Measurements from ENCODE around the gene ZBTB7C. TPM values are rescaled to one million over a fixed set of nuclear protein-coding genes. Genes with fewer than 3 reads are reported as not detected.

ZBTB7C gene
- total RNA-seq, 1 experiment from 2014 or later, result 0.32 TPM

DNA sequence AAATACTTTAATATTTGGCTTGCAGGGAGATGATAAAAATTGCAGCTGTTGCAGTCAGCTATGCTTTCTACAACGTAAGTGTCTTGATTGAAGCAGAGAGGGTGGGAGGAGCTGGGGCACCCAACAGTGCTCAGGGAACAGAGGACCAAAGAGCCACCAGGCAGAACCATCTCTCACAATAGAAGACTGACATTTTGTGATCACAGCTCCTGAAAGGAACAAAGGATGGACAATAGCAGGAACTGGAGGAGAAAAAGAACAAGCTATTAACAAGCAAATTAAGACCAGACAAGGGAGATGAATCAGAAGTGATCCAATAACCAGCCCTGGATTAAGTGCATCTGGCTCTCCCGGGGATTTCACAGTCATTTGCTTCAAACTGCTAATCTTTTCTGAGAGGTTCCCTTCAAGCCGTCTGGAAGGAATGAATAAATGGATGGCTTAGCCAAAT is 413.1 kb downstream of the ZBTB7C start:
- intact Hi-C loops (cut with micrococcal nuclease; ENCODE audit: unreplicated experiment), result no loop called here
- H3K4me3 ChIP-seq (ENCODE audit: low read depth, low read length, poor library complexity, severe bottlenecking), result no peak overlapping the region
- ChIA-PET CTCF (interaction anchor here (0.6 to 0.7 kb wide), 2 partner anchors 24 to 126 kb away, joined by 3 to 7 read pairs; no protein-coding TSS in a partner anchor), POLR2A (ENCODE audit: low non-redundant PET) (no interaction called here)
- BruUV-seq (replicated peaks), result no TSS peak
- no peak for TF ChIP-seq EZH2 (IDR thresholded peaks at IDR 0.05; ENCODE audit: borderline replicate concordance, low read depth, low read length, poor library complexity, severe bottlenecking)
- TF ChIP-seq, protein P1, sequence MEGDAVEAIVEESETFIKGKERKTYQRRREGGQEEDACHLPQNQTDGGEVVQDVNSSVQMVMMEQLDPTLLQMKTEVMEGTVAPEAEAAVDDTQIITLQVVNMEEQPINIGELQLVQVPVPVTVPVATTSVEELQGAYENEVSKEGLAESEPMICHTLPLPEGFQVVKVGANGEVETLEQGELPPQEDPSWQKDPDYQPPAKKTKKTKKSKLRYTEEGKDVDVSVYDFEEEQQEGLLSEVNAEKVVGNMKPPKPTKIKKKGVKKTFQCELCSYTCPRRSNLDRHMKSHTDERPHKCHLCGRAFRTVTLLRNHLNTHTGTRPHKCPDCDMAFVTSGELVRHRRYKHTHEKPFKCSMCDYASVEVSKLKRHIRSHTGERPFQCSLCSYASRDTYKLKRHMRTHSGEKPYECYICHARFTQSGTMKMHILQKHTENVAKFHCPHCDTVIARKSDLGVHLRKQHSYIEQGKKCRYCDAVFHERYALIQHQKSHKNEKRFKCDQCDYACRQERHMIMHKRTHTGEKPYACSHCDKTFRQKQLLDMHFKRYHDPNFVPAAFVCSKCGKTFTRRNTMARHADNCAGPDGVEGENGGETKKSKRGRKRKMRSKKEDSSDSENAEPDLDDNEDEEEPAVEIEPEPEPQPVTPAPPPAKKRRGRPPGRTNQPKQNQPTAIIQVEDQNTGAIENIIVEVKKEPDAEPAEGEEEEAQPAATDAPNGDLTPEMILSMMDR (conservative IDR thresholded peaks at IDR 0.05; ENCODE audit: low read depth, low read length), result no peak
- no peak overlapping the region for H3K27ac ChIP-seq (ENCODE audit: low read depth, low read length, poor library complexity, severe bottlenecking)
- H3K9me3 ChIP-seq (ENCODE audit: low read depth, low read length, poor library complexity, severe bottlenecking), result peaks cover 8% of the 10 kb centered on the region
- peaks cover 14% of the 10 kb centered on the region for H3K4me1 ChIP-seq (ENCODE audit: insufficient read depth, low read length, poor library complexity, severe bottlenecking)
- DNase-seq (ENCODE audit: low spot score), result peak; percentile 86
- H3K36me3 ChIP-seq (ENCODE audit: insufficient read depth, low read length, poor library complexity, severe bottlenecking), result no peaks in the 10 kb centered on the region
- H3K27me3 ChIP-seq (replicated peaks; ENCODE audit: insufficient read depth, low read depth, low read length, poor library complexity), result peaks cover 5% of the 10 kb centered on the region

DNA sequence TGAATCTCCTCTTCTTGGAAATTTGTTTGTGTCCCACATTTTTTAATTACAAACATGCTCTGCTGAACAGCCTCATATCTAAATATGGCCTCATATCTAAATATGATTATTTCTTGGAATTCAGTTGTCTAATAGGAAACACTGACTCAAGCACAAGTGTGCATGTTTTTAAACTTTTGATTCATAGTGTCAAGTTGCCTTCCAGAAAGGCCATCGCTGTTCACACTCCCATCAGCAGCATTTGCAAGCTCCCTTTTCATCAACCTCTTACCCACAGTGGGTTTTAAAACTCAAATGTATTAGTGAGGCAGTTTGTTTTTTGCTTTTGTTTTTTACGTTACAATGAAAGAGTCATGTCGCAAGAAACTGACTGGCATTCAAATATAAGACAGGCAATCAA is 413.5 kb downstream of the ZBTB7C start:
- H3K4me1 ChIP-seq (ENCODE audit: insufficient read depth, low read length, poor library complexity, severe bottlenecking), result peaks cover 14% of the 10 kb centered on the region
- intact Hi-C loops (cut with micrococcal nuclease; ENCODE audit: unreplicated experiment), result no loop called here
- H3K36me3 ChIP-seq (ENCODE audit: insufficient read depth, low read length, poor library complexity, severe bottlenecking), result no peaks in the 10 kb centered on the region
- peaks cover 5% of the 10 kb centered on the region for H3K27me3 ChIP-seq (replicated peaks; ENCODE audit: insufficient read depth, low read depth, low read length, poor library complexity)
- peaks cover 8% of the 10 kb centered on the region for H3K9me3 ChIP-seq (ENCODE audit: low read depth, low read length, poor library complexity, severe bottlenecking)
- no peak for DNase-seq (ENCODE audit: low spot score)
- no peak for TF ChIP-seq EZH2 (IDR thresholded peaks at IDR 0.05; ENCODE audit: borderline replicate concordance, low read depth, low read length, poor library complexity, severe bottlenecking)
- TF ChIP-seq, protein P1 (conservative IDR thresholded peaks at IDR 0.05; ENCODE audit: low read depth, low read length), result no peak
- BruUV-seq (replicated peaks), result no TSS peak
- CTCF ChIA-PET, result interaction anchor here (0.6 to 0.7 kb wide), 2 partner anchors 23 to 125 kb away, joined by 3 to 7 read pairs; no protein-coding TSS in a partner anchor
- POLR2A ChIA-PET (ENCODE audit: low non-redundant PET), result no interaction called here
- H3K4me3 ChIP-seq (ENCODE audit: low read depth, low read length, poor library complexity, severe bottlenecking), result no peak overlapping the region
- H3K27ac ChIP-seq (ENCODE audit: low read depth, low read length, poor library complexity, severe bottlenecking), result no peak overlapping the region

DNA sequence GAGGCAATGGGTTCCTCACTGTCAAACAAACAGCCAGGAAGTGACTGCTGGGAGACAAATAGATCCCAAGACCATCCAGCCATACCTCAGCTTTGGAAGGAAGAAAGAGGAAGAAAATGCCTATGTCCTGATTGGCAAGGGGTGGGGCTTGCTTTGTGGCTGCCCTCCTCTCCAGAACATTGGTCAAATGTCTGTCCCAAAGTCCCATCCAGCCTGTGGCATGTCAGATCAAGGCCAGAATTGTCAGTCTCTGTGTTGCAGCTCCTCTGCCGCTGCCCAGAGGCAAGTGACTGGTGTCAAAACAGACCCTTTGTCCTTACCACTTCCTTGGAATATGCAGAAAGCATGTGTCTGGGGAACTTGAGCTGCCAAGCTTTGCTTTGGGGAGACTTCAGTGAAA is 415.8 kb downstream of the ZBTB7C start:
- Histone ChIP-seq H3K9me3 (ENCODE audit: low read depth, low read length, poor library complexity, severe bottlenecking) (peaks cover 8% of the 10 kb centered on the region), H3K4me1 (ENCODE audit: insufficient read depth, low read length, poor library complexity, severe bottlenecking) (peaks cover 14% of the 10 kb centered on the region), H3K27ac (ENCODE audit: low read depth, low read length, poor library complexity, severe bottlenecking) (no peak overlapping the region), H3K4me3 (ENCODE audit: low read depth, low read length, poor library complexity, severe bottlenecking) (no peak overlapping the region), H3K27me3 (replicated peaks; ENCODE audit: insufficient read depth, low read depth, low read length, poor library complexity) (peaks cover 5% of the 10 kb centered on the region), H3K36me3 (ENCODE audit: insufficient read depth, low read length, poor library complexity, severe bottlenecking) (no peaks in the 10 kb centered on the region)
- ChIA-PET POLR2A (ENCODE audit: low non-redundant PET) (no interaction called here), CTCF (no interaction called here)
- BruUV-seq (replicated peaks), result no TSS peak
- DNase-seq (ENCODE audit: low spot score), result no peak
- TF ChIP-seq EZH2 (IDR thresholded peaks at IDR 0.05; ENCODE audit: borderline replicate concordance, low read depth, low read length, poor library complexity, severe bottlenecking), result no peak
- TF ChIP-seq, protein P1 (conservative IDR thresholded peaks at IDR 0.05; ENCODE audit: low read depth, low read length), result no peak
- intact Hi-C loops (cut with micrococcal nuclease; ENCODE audit: unreplicated experiment), result no loop called here
